ENCODE data around the gene GPR65. TPM values are rescaled to one million over a fixed set of nuclear protein-coding genes. Genes with fewer than 3 reads are reported as not detected.

GPR65 gene, protein sequence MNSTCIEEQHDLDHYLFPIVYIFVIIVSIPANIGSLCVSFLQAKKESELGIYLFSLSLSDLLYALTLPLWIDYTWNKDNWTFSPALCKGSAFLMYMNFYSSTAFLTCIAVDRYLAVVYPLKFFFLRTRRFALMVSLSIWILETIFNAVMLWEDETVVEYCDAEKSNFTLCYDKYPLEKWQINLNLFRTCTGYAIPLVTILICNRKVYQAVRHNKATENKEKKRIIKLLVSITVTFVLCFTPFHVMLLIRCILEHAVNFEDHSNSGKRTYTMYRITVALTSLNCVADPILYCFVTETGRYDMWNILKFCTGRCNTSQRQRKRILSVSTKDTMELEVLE
- total RNA-seq = 0.13 TPM in 2 replicates

DNA sequence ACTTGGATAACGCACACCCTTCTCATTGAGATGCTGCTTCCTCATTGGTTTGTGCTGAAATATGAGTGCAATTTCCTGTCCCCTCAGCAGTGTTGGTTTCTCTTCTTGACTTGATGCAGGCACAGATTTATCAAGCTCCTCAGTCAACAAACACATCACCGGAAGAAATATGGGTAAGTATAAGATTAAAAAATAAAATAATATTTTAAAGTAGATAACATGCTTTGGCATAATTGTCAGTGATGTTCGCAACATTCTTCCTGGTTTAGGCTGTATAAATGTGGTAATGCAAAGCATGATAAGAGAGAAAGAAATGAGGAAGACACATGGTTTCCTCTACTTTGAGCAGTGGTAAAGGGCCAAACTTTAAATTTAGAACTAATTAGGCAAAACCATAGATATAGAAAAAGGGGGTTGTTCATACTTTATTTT lies at the start of gene GPR65:
GPR65 (plus strand) TSS at position 86 of the 432 bp plus-strand sequence. CDS start 5,713 bp downstream, outside the sequence.
- no peak for DNase-seq (ENCODE audit: low read depth in 2 of 2)

DNA sequence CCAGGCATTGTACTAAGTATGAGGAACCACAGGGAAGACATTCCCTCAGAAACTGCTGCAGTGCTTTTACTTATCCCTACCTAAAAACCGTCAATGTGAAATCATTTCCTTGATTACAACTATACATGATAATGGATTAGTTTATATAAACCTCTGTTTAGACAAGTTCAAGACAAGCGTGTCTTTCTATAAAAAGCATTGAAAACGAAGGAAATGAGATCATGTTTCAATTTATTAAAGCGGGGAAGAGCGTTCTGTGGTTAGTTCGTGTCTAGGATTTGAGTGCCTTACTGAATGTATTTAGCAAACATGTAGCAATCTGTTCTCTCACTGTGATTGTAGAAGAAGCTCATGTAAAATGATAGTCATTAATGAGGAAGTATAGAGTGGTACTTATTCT lies 49.4 kb upstream of the GPR65 start:
- peak in 1 of 2 donors; percentile 2 for DNase-seq (ENCODE audit: low read depth in 2 of 2)

DNA sequence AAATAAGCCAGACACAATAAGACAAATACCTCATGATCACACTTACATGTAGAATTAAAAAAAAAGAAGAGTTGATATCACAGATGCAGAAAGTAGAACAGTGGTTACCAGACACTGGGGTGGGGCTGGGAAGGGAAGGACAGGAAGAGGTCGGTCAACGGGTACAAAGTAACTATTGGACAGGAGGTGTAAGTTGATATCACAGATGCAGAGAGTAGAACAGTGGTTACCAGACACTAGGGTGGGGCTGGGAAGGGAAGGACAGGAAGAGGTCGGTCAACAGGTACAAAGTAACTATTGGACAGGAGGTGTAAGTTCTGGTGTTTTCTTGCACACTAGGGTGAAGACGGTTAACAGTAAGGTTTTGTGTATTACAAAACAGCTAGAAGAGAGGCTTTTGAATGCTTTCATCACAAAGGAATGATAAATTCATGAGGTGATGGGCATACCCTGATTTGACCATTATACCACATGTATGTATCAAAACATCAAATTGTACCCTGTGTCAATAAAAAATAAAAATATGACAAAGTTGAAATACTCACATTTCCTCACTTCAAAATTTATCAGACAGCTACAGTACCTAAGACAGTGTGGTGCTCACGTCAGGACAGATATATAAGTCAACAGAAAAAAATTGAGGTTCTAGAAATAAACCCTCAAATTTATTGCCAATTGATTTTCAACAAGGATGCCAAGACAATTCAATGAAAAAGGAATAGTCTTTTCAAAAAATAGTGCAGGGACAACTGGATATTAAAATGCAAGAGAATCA lies 44.7 kb upstream of the GPR65 start:
- no peak for DNase-seq (ENCODE audit: low read depth in 2 of 2)

DNA sequence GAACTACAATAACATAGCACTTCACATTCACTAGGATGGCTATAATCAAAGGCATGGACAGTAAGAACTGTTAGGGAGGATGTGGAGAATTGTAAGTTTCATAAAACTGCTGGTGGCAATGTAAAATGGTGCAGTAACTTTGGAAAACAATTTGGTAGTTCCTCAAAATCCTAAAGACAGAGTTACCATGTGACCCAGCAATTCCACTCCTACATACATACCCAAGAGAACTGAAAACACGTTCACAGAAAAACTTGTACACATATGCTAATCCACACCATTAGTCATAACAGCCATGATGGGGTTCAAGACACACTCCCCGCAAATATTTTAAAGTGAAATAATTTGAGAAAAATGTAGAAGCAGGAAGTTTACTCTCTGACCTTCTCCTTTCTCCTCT lies 43.7 kb upstream of the GPR65 start:
- no peak for DNase-seq (ENCODE audit: low read depth in 2 of 2)

DNA sequence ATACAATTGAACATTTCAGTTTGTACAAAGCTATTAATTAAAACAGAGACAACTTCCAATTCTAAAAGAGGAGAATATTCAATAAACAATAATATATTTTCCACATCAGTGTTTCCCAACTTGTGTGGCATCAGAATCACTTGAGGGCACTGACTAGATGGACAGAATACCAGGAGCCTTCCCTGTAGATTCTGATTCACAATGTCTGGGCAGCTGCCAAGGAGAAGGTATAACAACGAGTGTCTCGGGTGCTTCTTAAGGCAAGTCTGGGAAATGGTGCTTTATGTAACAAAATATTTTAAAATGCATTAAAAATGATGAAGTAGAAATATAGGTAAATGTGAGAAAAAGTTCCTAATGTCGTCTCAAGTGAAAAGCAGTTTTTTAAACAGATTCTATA lies 38.1 kb upstream of the GPR65 start:
- no peak for DNase-seq (ENCODE audit: low read depth in 2 of 2)

DNA sequence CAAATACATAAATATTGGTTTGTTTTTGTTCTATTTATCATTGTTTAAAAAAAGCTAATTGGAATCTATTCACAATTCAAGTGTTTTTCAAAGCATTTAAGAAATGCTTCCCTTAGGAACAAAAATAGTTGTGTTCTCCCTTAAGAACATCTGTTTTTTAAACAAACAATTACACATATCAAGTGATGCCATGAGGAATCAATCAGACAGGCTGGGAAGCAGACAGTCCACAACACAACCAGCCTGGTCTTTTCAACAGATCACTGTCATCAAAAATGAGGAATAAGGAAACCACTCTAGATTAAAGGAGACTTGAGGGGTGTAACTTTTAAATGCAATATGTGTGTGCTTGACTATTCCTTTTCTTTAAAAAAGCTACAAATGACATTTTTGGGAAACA lies 37.4 kb upstream of the GPR65 start:
- DNase-seq (ENCODE audit: low read depth in 2 of 2) = no peak

DNA sequence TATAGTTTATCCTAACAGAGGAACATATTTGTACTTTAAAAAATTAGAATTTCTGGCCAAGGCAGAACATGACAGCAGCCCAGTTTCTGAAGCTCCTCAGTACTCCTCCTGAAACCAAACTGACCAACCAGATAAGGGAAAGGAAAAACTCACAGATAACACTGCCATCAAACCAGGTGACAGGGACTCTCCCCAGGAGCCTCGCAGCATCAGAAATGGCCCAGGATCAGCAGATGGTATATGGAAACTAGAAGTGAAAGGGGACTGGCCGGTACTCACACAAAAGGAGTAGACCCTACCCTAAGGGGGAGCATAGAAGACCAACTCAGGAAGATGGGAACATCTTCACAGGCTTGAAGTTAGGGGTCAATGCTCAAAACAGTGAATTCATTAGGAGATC lies 33.9 kb upstream of the GPR65 start:
- DNase-seq (ENCODE audit: low read depth in 2 of 2) = no peak

DNA sequence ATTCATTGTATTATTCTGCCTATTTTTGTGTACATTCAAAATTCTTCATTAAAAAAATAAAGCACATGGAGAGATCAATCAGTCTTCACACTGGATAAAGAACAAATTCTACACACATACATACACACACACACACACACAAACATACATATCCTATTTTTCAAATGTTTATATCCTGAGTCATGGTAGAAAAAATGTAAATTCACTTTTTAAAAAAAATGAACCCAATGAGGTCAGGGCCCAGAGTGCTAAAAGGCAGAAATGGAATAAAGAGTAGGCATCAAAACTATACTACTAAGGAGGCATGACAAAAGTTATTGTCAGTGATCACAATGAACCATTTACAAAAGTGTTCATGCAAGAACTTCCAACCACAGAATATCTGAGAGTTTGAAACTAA lies 29.3 kb upstream of the GPR65 start:
- DNase-seq (ENCODE audit: low read depth in 2 of 2) = no peak

DNA sequence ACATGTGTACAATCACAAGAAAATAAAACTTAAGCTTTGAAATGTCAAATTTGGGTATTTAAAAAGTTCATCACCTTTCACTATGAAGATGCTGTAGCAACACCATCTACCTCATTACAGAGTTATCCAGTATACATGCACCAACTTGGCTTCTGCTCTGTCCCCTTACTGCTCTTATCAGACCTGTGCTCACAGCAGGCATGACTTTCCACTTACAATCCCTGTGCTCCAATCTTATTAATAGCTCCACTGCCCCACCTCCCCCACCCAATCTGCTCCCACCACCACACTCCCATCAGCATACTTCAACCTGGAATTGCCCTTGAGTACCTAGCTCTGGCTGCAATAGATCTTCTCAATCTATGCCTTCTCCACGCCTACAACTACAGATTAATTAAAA lies 25.2 kb upstream of the GPR65 start:
- no peak for DNase-seq (ENCODE audit: low read depth in 2 of 2)

DNA sequence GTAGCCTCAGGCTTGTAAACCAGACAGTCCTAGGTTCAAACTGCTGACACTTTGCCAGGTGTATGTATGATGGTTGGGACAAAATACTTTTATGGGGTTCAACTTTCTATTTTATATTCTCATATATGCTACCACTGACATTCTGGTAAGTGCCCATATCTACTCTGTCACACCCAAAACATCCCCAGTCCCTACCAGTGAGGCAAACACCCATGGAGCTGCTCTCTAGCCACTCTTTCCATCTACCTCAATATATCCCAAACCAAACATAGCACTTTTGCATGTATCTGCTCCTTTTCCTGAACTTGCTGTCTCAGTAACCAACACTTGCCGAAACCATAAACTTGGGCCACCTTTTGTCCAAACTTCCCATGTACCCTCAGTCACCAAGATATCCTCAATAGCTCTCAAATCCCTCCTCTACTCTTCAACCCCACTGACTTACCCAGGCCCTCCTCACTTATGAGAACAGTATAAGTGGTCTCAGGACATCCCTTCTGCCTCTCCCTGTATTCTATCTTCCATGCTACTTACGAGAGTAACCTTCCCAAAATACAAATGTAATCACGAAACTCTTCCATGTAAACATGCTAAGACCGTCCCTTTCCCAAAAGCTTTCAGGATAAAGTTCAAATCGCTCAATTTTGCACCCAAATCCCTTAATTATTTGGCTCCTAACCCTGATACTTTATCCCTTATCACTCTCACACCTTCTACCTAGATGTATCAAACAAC lies 15.5 kb upstream of the GPR65 start:
- no peak for DNase-seq (ENCODE audit: low read depth in 2 of 2)

DNA sequence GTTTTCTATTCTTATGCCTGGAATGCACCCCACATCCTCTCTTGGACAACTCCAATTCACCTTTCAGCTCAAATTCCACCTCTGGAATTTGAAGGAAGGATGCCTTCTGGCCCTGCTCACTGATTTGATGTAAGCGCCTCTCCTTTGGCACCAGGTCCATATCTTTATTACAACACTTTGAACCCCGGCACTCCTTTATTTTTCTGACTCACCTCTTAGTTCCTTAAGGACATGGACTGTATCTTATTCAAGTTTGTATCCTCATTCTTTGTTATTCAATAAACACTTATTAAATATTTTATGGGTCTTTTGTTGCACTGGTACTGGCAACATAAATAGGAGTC lies 15.0 kb upstream of the GPR65 start:
- no peak for DNase-seq (ENCODE audit: low read depth in 2 of 2)

DNA sequence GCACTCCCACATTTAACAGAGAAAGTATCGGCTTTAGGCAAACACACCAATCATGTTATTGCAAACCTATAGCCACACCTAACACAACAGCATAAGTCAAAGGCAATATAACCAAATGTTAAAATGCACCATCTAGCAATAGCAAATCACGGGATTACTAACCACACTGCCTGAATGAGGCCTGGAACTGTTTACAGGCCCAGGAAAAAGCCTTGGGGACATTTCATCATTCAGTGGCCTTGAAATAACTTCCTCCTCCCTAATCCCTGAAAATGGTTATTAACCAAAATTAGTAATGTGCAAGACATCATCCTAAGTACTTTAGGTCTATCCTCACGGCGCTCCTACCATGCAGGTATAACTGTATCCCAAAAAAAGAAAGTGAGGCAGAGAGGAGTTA lies 14.3 kb upstream of the GPR65 start:
- DNase-seq (ENCODE audit: low read depth in 2 of 2) = no peak

DNA sequence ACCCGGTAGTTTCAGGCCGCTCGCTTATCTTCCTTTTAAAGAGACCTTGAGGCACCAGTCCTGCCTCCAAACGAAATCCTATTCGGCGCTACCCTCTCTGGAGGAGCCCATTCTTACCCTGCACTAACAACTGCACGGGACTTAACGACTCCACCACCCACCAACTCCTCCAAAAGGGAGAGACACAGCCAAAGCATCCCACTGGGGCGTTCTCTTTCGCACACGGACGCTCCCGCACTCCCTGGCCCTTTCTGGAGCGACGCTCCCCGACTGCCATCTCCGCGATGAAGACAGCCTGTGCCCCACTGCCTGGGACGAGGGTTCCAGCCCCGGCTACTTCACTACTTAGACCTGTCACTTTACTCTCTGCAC lies 12.6 kb upstream of the GPR65 start:
- no peak for DNase-seq (ENCODE audit: low read depth in 2 of 2)

DNA sequence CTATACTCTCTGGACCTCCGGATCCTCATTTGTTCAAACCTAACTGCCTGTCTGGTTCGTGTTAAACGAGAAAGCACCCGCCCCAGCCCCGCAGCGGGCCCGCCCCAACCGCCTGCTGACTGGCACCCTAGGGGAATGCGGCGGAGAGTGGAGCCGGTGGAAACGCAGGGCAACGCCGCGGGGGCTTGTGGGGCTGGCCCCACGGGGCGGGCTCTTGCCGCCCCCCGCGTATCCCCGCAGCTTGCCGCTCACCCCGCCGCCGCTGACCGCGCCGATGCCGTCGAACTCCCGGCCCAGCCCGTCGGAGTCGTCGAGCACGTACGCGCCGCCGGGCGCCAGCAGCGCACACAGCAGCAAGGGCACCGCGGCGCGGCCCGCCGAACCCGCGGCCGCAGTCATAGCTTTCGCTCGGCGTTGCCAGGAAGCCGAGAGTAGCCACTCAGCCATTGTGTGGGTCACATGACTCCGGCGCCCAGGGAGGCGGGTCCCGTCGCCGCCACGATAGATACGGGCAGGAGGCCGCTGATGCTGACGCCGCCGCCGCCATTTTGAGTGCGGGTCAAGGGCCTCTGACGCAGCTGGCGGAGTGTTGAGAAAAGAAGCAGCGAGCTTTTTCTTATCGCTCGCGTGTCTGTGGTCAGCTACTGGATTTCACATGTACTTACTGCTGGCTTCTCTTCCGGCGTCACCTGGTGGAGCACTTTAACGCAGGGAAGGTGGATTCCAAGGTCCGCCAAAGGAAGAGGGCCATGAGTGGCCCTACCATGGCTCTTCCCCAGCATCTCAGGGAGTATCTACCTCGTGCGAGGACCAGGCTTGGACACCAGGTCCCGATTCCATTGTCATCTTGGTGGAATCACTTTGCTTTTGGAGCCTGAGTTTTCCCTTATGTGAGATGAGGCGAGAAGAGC lies 12.0 kb upstream of the GPR65 start, which contains the start of gene GALC:
GALC (minus strand) TSS at position 465 of the 911 bp plus-strand sequence; CDS start at position 447, 18 bp downstream.
- peak; percentile 65 to 93 for DNase-seq (ENCODE audit: low read depth in 2 of 2)

DNA sequence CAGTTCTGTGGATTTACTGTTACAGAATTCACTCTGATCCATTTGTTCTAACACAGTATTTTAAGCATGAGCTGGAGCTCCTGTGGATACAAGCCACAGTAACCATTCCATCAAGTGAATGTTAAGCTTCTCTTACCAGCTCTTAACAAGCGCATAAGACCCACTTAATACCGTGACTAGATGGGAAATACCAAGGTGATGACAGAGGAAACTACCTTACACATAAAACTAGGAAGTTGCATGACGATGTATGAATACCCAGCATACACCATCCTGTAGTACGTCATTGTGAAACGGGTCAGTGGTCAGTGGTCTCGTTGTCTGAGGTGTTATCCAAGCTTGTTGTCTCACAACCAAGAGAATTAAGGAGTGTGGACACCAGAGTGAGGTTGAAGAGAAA lies 10.0 kb upstream of the GPR65 start:
- DNase-seq (ENCODE audit: low read depth in 2 of 2) = no peak

DNA sequence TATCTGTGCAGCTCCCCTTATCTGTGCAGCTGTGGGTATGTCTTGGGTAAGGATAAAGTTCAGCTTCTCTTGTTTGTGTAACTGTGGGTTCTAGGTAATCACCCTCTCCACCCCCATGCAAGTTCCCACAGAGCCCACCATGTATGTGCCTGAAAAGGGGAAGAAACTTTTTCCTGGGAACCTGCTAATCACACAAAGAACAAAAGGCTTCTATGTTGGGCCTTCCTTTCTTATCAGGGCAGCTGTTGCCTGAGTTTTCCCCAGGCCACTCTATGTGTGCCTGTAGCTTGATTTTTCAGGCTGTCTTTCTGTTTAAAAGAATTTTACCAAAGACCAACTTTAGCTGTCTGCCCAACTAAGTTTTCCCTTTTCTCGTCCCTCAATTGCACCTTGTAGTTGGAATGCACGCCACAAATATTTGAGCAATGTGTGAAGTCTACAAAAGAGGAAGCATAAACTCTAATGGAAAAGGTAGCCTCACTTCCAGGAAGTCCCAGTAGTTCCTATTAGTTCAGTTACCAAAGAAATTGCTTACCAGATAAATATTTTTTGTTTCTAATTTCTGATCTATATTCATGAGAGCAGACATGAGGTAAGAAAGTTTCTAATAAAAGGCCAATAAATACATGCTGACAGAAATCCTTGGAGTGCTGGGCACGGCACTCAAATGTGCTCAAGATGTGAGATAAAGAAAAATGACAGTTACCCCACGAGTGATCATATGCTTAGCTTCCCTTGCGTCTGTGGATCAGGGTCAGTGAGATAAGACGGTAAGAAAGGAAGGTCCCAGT lies 9.2 kb upstream of the GPR65 start:
- no peak for DNase-seq (ENCODE audit: low read depth in 2 of 2)

DNA sequence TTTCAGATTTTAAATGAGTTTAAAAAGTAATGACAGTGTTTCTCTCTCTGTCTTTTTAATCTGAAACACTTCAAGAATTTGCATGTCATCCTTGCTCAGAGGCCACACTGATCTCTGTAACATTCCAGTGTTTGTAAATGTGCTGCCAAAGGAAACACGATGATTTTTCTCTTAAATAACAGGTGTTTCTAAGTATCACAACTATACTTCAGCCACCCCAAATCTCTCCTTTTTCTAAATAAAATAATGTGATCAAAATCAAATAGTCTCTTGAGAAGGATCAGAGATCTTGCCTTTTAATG lies 8.7 kb upstream of the GPR65 start:
- no peak for DNase-seq (ENCODE audit: low read depth in 2 of 2)

DNA sequence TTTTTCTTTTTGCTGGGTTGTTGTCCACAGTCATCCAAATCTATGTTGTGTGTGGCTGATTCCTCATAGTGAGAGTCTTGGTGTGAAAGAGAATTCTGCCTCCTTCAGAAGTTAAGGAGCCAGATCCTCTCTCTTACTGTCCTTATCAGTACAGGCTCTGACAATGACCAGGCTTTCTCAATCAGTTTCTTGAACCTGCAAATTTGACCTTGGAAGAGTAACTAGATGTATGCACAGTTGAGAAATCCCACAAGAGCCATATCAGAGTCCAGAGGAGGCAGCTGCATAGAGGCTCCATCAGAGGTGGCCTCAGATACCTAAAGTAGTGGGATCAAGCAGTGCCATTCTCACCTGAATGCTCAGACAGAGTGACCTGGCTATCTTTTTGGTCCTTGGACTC lies 6.5 kb upstream of the GPR65 start:
- no peak for DNase-seq (ENCODE audit: low read depth in 2 of 2)

DNA sequence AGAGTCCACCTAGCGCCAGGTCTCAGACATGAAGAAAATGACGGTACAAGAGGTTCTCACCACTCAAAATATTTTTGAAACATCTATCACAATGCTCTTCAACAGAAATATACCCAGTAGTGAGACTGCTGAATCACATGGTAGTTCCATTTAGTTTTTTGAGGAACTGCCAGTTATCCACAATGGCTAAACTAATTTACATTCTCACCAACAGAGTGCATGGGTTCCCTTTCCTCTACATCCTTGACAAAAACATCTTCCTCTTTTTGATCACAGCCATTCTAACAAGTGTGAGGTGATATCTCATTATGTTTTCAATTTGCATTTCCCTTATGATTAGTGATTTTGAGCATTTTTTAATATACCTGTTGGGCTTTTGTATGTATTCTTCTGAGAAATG lies 5.7 kb upstream of the GPR65 start:
- no peak for DNase-seq (ENCODE audit: low read depth in 2 of 2)

DNA sequence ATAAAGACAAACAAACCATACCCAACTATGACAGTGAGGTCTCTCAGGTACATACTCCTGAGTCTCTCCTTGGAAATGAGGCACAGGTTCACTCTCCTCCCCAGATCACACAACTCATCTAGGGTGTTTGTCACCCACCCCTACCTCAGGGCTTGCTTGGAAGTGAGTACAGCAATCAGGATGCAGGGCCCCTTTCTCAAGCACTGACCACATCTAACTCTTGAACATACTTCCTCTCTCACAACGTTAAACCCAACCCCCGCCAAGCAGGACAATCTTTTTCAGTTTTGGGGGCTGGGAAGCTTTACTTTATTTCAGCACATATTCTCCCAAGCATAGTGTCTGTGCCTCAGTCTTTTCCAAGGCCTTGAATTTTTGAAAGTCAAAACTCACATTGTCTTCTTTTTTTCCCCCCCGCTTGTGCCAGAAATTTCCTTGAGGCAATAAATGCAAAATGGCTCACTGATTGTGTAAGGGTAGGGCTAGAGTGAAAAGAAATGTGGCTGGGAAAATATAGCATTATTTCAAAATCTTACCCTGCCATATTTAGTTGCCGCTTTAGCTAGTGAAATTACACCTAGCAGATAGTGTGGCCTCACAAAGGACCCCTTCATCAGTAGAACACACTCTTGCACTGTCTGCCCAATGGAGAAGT lies 2.4 kb upstream of the GPR65 start:
- DNase-seq (ENCODE audit: low read depth in 2 of 2) = no peak

Data from dermis microvascular lymphatic vessel endothelial cell (primary cell).